ENCODE results near the gene PPP1CA.

The PPP1CA gene

DNA sequence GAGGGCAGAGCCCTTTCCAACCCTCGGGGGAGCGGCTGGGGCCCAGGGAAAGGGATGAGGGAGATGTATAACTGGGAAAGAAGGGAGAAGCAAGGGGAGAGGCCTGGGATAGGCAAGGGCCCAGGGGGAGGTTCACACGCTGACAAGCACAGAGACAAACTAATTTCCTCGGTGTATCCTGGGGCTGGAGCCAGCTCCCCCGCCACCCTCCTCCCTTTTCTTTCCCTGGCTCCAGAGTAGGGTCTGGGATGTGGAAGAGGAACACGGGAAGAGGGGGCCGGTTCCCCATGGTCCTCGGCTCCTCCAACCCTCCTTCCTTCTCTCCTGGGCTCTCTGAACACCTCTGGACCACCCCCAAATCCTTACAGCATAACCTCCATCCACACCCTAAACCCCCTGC is 35.1 kb downstream of the PPP1CA start:
- Mint-ChIP-seq H3K4me3 (no peak overlapping the region), H3K27me3 (peaks cover 88% of the 10 kb centered on the region), H3K4me1 (peaks cover 31% of the 10 kb centered on the region), H3K27ac (no peak overlapping the region), H3K9me3 (no peaks in the 10 kb centered on the region), H3K36me3 (no peaks in the 10 kb centered on the region)
- CTCF ChIA-PET = interaction anchor here (1.0 to 2.7 kb wide), 3 partner anchors 9 to 16 kb away, joined by 4 to 8 read pairs (median 5); no protein-coding TSS in a partner anchor
- DNase-seq = no peak

DNA sequence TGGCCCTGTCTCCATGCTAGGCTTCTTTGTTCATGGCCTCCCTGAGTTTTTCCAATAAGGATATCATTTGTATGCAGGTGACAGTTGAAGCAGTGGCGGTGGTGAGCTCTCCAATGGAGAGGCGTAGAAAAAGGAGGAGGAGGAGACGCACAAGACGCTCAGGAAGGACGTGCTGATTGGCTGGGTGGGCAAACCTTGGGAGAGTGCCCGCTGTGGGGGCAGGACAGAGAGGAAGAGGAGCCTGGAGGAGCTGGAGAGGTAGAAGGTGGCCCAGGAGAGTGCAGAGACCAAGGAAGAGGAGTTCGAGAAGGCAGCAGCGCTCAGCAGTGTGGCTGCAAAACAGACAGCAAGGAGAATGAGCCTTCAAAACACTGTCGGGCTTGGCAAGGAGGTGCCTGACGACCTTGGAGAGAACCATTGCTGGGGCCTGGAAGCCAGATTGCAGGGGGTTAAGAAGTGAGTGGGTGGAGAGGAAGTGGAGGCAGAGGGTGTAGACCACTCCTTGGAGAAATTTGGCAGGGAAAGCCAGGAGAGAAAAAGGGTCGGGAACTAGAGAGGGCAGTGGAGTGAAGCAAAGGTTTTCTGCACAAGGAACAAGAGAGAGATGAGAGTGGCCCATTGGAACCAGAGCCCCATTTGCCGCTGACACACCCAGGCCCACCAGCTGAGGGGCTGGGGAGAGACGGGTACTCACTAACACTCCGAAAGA is 35.8 kb downstream of the PPP1CA start:
- Mint-ChIP-seq H3K27ac (no peak overlapping the region), H3K9me3 (no peaks in the 10 kb centered on the region)

DNA sequence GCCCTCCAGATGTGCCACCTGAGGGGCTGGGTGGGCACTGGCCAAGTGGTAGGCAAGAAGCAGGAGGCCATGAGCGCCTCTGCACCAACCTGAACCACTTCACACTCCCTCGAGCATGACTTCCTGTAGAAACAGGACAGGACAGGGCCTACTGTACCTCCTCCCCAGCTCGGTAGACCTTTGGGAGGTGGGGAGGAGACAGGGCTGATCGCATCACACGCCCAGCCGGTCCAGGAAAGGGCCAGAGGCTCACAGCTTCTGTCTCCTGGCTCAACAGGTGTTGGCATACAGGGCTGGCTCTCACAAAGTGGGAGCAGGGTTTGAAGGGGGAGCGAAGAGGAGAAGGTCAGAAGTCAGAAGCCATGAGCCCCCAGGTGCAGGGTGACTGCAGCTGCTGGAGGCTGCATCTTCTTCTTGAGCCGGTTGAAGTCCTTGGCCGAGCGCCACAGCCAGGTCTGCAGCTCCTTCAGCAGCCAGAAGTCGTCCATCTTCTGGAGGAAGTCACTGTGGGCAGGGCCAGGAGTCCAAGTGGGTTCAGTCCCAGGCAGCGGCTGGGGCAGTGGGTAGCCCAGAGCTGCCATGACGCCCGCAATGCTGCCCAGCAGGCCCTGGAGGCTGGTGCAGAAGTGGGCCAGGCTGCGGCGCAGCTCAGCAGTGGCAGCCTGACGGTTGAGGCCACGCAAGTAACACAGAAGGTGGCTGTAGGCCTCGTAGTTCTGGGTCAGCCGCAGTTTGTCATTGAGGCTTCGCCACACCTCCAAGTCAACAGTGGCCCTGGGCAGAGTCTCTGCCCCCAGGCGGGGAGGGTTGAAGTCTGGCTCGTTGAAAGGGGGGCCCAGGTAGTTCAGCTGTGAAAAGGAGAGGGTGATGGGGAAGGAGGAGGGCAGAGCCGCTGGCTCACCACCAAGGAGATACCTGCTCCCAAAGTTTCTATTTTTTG is 36.6 kb downstream of the PPP1CA start:
- CTCF ChIA-PET = interaction anchor here (0.9 to 3.3 kb wide), 7 partner anchors 8 to 29 kb away, joined by 3 to 17 read pairs (median 4); no protein-coding TSS in a partner anchor
- peaks cover 23% of the 10 kb centered on the region for H3K4me1 Mint-ChIP-seq
- H3K36me3 Mint-ChIP-seq = no peaks in the 10 kb centered on the region
- no peaks in the 10 kb centered on the region for H3K9me3 Mint-ChIP-seq
- peaks cover 77% of the 10 kb centered on the region for H3K27me3 Mint-ChIP-seq
- no peak overlapping the region for H3K4me3 Mint-ChIP-seq
- no peak for DNase-seq
- no peak overlapping the region for H3K27ac Mint-ChIP-seq

More for the DNA sequence above, 35.8 kb downstream of the PPP1CA start:
- H3K36me3 Mint-ChIP-seq = no peaks in the 10 kb centered on the region
- CTCF ChIA-PET = interaction anchor here (1.0 to 2.7 kb wide), 6 partner anchors 8 to 28 kb away, joined by 3 to 8 read pairs (median 4); no protein-coding TSS in a partner anchor
- no peak overlapping the region for H3K4me3 Mint-ChIP-seq
- no peak for DNase-seq
- H3K4me1 Mint-ChIP-seq = peaks cover 28% of the 10 kb centered on the region
- peaks cover 82% of the 10 kb centered on the region for H3K27me3 Mint-ChIP-seq

GRCh38 chr11:67364169-67364568 is 37.5 kb downstream of the PPP1CA start:
- Mint-ChIP-seq H3K27me3 (peaks cover 72% of the 10 kb centered on the region), H3K4me1 (peaks cover 23% of the 10 kb centered on the region), H3K27ac (no peak overlapping the region), H3K4me3 (no peak overlapping the region), H3K36me3 (no peaks in the 10 kb centered on the region), H3K9me3 (no peaks in the 10 kb centered on the region)
- DNase-seq = no peak
- CTCF ChIA-PET = interaction anchor here (3.3 to 4.1 kb wide), 2 partner anchors 18 to 19 kb away, joined by 17 to 30 read pairs; no protein-coding TSS in a partner anchor

DNA sequence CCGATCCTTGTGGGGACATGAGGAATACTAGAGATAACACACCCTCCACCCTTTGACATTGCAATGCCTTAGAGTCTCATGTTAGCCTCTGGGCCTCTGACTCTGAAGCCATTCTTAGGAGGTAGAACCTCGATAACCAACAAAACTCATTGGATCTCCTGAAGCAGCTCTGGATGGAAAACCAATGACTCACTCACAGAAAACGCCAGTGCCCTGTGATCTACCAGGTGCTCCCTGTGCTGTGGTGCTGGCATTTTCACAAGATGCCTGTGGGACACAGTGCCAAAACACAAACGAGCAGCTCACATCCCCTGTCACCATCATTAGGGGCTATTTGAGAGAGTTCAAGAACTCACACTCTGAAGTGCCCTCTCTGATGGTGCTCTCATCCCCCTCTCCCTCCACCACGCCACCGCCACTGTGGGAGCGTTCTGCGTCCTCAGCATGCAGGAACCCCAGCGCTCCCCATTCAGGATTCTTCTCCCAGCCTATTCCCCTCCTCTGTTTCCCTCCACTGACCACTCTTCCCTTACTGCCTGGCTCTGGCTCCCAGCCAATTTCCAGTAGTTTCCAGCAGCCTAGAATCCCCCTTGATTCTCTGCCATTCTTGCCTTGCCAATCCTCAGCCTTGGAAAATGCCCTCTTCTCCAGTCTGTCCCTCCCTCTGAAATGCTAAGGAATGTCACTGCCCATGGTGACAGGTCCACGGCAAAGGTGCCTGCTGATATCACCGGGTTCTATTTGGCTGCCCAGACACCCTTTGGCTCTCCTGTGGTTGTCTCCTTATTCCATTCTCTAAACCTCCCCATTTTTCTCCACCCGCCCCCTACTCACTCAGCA is 43.6 kb downstream of the PPP1CA start:
- H3K27ac Mint-ChIP-seq = no peak overlapping the region
- peaks cover 1% of the 10 kb centered on the region for H3K36me3 Mint-ChIP-seq
- no peak overlapping the region for H3K4me3 Mint-ChIP-seq
- no peak for DNase-seq
- H3K27me3 Mint-ChIP-seq = peaks cover 31% of the 10 kb centered on the region
- peaks cover 32% of the 10 kb centered on the region for H3K4me1 Mint-ChIP-seq
- CTCF ChIA-PET = interaction anchor here (7.1 to 11.4 kb wide), 2 partner anchors 12 to 23 kb away, joined by 56 to 564 read pairs; partner anchors contain the start of genes CLCF1 and RAD9A
- H3K9me3 Mint-ChIP-seq = no peaks in the 10 kb centered on the region

- peak overlapping the region; percentile 39 for H3K4me3 Mint-ChIP-seq
- peaks cover 4% of the 10 kb centered on the region for H3K36me3 Mint-ChIP-seq
- peaks cover 38% of the 10 kb centered on the region for H3K4me1 Mint-ChIP-seq
- peak overlapping the region; percentile 59 for H3K27ac Mint-ChIP-seq
- DNase-seq = peak; percentile 80
- CTCF ChIA-PET = interaction anchor here (0.6 to 11.4 kb wide), 12 partner anchors 9 to 272 kb away, joined by 3 to 564 read pairs (median 3); partner anchors contain the start of genes CLCF1, NUDT8, PPP1CA and RAD9A
- H3K9me3 Mint-ChIP-seq = no peaks in the 10 kb centered on the region
- H3K27me3 Mint-ChIP-seq = peaks cover 22% of the 10 kb centered on the region
Measured at GRCh38 chr11:67356864-67357561, 44.6 kb downstream of the PPP1CA start.

- Mint-ChIP-seq H3K36me3 (peaks cover 6% of the 10 kb centered on the region), H3K4me1 (peaks cover 43% of the 10 kb centered on the region), H3K27ac (peak overlapping the region; percentile 59), H3K9me3 (no peaks in the 10 kb centered on the region), H3K27me3 (peaks cover 22% of the 10 kb centered on the region), H3K4me3 (peak overlapping the region; percentile 39)
- CTCF ChIA-PET = interaction anchor here (0.6 to 11.4 kb wide), 12 partner anchors 9 to 273 kb away, joined by 3 to 564 read pairs (median 3); partner anchors contain the start of genes CLCF1, NUDT8, PPP1CA and RAD9A
- no peak for DNase-seq
Measured at GRCh38 chr11:67356387-67356863, 45.2 kb downstream of the PPP1CA start.

- H3K36me3 Mint-ChIP-seq = peaks cover 9% of the 10 kb centered on the region
- no peaks in the 10 kb centered on the region for H3K9me3 Mint-ChIP-seq
- no peak overlapping the region for H3K4me3 Mint-ChIP-seq
- peaks cover 48% of the 10 kb centered on the region for H3K4me1 Mint-ChIP-seq
- H3K27ac Mint-ChIP-seq = no peak overlapping the region
- H3K27me3 Mint-ChIP-seq = peaks cover 22% of the 10 kb centered on the region
- DNase-seq = no peak
- CTCF ChIA-PET = interaction anchor here (1.2 to 11.4 kb wide), 8 partner anchors 9 to 273 kb away, joined by 3 to 564 read pairs (median 4); partner anchors contain the start of genes CLCF1, NUDT8, PPP1CA and RAD9A
Measured at GRCh38 chr11:67355794-67356386, 45.8 kb downstream of the PPP1CA start.

GRCh38 chr11:67355023-67355793 is 46.5 kb downstream of the PPP1CA start:
- peaks cover 19% of the 10 kb centered on the region for H3K27me3 Mint-ChIP-seq
- H3K27ac Mint-ChIP-seq = no peak overlapping the region
- no peak for DNase-seq
- no peaks in the 10 kb centered on the region for H3K9me3 Mint-ChIP-seq
- peaks cover 9% of the 10 kb centered on the region for H3K36me3 Mint-ChIP-seq
- peak overlapping the region; percentile 21 for H3K4me3 Mint-ChIP-seq
- CTCF ChIA-PET = interaction anchor here (0.5 to 11.4 kb wide), 7 partner anchors 9 to 173 kb away, joined by 3 to 564 read pairs (median 3); partner anchors contain the start of genes CLCF1 and RAD9A
- H3K4me1 Mint-ChIP-seq = peaks cover 48% of the 10 kb centered on the region

DNA sequence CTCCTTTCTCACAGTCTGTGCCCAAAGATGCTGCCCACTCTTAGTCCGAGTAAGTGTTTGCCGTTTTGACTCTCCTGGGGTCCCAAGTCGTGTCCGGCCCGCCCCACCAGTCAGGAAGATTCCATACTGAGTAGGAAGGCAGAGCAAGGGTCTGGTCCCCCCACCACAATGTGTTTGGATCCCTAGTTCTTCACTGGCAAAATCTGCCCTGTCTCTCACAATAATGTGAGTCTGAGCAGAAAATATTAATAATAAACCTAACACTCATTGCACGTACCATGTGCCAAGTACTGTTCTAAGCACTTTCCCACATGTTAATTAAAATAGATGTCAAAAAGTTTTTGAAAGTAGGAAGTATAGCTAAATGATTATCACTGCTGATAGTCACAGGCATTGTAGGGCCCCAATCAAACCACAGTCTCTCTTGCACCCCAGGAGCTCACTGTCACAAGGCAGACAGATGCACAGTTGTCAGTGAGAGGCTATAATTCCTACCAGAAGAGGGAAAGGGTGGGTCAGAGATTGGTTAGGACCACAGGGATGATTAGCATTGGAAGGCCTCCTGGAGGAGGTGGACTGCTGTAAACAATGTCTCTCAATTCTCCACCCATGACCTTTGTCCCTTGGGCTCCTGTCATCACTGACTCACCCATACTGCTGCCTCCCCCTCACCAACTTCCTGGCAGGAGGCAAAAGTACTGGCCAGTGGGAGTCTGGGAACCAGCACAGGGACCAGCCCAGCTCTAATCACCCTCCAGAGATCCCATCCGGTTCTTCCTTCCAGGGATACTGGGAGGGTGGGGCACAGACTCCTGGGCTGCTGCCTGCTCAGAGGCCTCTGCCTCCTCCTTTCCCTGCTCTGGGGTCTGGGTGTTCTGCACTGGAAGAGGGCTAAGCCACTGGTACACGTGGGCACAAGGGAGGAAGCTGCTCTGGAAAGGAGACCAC is 47.3 kb downstream of the PPP1CA start:
- CTCF ChIA-PET = interaction anchor here (1.3 to 11.4 kb wide), 7 partner anchors 8 to 151 kb away, joined by 3 to 564 read pairs (median 5); partner anchors contain the start of genes CLCF1, PITPNM1 and RAD9A
- DNase-seq = no peak
- Mint-ChIP-seq H3K27me3 (peaks cover 17% of the 10 kb centered on the region), H3K4me3 (peak overlapping the region; percentile 95), H3K27ac (peak overlapping the region; percentile 99), H3K4me1 (peaks cover 48% of the 10 kb centered on the region), H3K36me3 (peaks cover 9% of the 10 kb centered on the region), H3K9me3 (no peaks in the 10 kb centered on the region)

All from activated naive CD4-positive, alpha-beta T cell treated with anti-CD3 and anti-CD28 coated beads, Interleukin-2, amount 10 ng/mL, durations not matched to agents 7 days and 5 days (primary cell).